Right ventricle myocardium inferior (tissue), 1 donor: ENCODE data around the gene PSMF1. TPM values are rescaled to one million over a fixed set of nuclear protein-coding genes. Genes with fewer than 3 reads are reported as not detected.

Experiments
- ATAC-seq: fragments of 200-7000 bp; cut with Tn5 transposase; one replicate; pipeline ENCODE4 v1.9.1; 2020; ENCODE audit warnings: mild to moderate bottlenecking, moderate library complexity
- DNase-seq: peaks from one replicate; pipeline ENCODE4 v3.0.0; 2021; ENCODE audit errors: missing footprints
- intact Hi-C: fragments of 100-400 bp; cut with DNase I; formaldehyde crosslinking; loops from one replicate; pipeline ENCODE4 v1.11.0; 2022
- long read RNA-seq: library from polyadenylated mRNA; unstranded; transcript quantifications from one replicate; pipeline ENCODE4 v2.0.0, GENCODE V29; 2021
- total RNA-seq: library from RNA; stranded (reverse); fragmentation: NEBNext Ultra II Directional; extraction: Animal tissue kit (Norgen Biotek cat#: 25700); gene quantifications from one replicate; pipeline ENCODE4 v1.2.1, GENCODE V29; 2021
- donor health status: DM: no; HTN: yes; CAD: no; lungs with severe emphysema.

The PSMF1 gene, protein sequence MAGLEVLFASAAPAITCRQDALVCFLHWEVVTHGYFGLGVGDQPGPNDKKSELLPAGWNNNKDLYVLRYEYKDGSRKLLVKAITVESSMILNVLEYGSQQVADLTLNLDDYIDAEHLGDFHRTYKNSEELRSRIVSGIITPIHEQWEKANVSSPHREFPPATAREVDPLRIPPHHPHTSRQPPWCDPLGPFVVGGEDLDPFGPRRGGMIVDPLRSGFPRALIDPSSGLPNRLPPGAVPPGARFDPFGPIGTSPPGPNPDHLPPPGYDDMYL
- 132 TPM for total RNA-seq
- long read RNA-seq, full-length matches to known transcripts, result 119 of 132 reads
- long read RNA-seq, partial matches to known transcripts, result 3 of 132 reads
- long read RNA-seq, other reads (novel, unspliced or antisense), result 10 of 132 reads

GRCh38 chr20:1118336-1119127 lies at the start of gene PSMF1:
TSS of gene PSMF1 (plus strand) at chr20:1118602. CDS start at chr20:1118774, 172 bp downstream.
- intact Hi-C loops, result loop anchor here (2.0 to 10.0 kb wide), 3 partner anchors 274 to 348 kb away; partner anchors contain the start of genes FKBP1A and NSFL1C

DNA sequence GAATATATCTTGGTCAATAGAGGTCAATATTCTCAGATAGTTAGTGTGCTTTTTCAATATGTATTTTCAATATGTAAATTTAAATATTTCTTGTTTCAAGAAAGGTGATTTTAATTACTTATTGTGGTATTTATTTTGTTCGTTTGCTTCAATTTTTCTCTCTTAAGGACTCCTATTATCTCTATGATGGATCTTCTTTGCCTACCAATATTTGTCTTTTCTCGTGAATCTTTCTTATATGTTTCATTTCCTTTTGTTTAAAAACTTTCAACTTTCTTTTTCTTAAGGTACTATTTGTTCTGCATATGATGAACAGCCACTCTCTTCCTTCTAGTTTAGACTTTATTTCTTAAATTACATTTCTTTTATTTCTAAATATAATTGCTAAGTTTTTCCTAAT lies 46.1 kb upstream of the PSMF1 start:
- ATAC-seq, result no peak
- no peak for DNase-seq
- intact Hi-C loops, result no loop called here

More at GRCh38 chr20:1118336-1119127, at the start of gene PSMF1:
- ATAC-seq (peak; percentile 98), DNase-seq (peak; percentile 98)

GRCh38 chr20:1075616-1076015 lies 42.8 kb upstream of the PSMF1 start:
- ATAC-seq (no peak), DNase-seq (no peak)
- intact Hi-C loops, result no loop called here

DNA sequence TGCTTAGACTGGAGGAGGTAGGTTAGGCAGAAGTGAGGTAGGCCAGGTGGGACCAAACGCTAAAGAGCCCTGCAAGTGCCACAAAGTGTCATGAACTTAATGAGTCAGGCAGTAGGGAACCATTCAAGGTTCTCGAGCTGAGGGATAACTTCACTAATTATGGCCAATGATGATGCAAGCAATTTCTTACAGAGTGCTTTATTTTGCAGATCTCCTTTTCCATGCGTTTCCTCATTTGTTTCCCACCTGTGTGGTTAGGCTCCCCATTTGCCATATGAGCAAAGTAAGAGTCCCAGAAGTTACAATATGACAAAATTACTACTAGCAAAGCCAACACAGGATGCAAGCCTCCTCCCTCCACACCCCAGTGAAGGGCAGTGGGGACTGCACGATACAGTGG lies 36.5 kb upstream of the PSMF1 start:
- intact Hi-C loops, result no loop called here

GRCh38 chr20:1083431-1084080 lies 34.8 kb upstream of the PSMF1 start:
- ATAC-seq (no peak), DNase-seq (no peak)
- intact Hi-C loops, result no loop called here

More for the DNA sequence above, 36.5 kb upstream of the PSMF1 start:
- no peak for ATAC-seq
- DNase-seq, result no peak

DNA sequence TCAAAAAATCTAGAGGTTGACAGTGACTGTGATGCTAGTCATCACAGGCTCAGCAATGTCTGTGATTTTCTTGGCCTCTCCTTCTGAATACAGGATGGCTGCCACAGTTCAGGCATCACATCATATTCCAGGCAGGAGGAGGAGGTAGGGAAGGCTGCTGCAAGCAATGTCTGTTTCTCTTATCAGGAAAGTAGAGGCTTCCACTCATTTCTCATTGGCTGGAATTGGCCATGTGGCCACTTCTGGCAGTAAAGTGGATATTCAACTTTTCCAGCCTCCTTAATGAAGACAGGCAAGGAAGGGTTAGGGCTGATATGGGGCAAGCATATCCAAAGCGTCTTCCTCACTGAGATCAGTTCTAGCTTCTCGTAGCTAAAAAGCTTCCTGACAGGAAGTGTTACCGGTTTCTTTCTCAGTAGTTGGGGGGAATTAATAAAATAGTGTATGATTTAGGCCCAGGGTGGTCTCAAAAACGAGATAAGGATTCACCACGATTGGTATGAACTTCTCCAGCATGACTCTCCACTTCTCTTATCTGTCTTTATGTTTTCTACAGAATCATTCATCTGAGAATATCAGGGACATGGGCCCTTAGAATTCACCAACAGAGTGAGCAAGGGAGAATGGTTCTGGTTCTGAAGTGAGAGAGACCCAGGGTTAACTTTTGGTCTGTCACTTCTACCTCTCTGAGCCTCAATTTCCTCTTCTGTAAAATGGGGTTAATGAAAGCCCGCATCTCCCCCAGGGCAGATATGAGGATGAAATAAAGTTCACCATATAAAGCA lies 32.7 kb upstream of the PSMF1 start:
- intact Hi-C loops, result no loop called here
- ATAC-seq, result no peak

DNA sequence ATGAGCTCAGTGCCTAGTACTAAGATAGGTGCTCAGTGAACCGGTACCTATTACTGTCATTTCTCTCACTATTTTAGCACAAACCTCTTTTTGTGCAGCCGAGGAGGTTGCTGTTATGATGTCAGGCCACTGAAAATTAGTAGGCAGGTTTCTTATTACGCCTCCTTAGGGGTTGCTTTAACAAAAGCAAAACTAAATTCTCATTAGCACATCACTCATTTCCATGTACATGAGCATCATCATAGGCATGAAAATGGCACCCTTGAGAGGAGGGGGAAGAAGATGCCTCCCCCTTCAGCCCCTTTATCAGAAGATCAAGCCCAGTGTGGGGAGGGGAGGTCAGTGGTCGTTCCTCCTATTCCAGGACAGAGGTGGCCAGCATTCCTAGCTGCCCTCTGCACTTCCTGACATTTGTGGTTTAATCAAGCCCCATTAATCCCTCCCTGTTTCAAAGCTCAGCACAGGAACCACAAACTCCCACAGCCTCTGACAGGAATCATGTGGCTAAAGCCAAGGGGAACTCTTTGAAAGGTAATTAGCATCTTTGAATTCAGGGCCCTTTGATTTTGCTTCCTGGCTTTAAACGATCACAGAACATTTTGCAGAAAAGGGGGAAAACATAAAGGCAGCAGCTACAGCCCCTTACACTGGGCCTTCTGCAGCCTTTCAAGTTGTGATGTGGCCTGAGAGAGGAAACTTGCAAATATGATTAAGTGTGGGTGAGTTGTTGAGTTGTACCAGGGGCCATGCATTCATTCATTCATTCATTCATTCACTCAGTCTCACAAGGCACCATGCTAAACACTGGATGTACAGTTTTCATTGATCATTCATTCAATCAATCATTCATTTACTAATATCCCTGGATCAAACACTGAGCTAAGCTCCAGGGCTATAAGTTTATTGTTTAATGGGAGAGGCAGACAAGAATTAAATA lies 31.9 kb upstream of the PSMF1 start:
- intact Hi-C loops, result no loop called here
- ATAC-seq (no peak), DNase-seq (no peak)

More for the DNA sequence above, 32.7 kb upstream of the PSMF1 start:
- no peak for DNase-seq

DNA sequence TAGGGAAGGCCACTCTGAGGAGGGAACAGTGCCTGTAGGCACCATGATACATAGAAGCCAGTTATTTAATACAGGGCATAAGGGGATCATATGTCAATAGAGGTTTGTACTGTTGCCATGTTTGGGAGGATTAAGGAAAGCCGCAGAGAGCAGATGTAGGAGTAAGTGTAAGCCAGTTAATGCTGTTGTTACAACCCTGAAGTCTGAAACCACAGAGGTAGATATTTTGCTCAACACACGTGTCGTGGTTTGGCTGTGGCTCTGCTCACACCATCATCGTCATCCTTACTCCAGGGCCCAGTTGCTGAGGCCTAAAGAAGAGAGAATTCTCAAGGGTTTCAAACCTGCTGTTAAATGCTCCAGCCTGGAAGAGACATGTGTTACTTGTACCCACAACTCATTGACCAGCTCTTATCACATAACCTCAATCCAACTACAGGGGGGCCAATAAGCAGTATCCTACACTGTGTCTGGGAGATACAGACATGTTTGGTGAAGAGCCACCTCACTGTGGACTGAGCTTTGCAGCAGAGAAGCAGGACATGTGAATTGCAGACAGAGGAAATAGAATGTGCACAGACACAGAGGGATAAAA lies 31.0 kb upstream of the PSMF1 start:
- intact Hi-C loops, result no loop called here
- DNase-seq, result no peak
- ATAC-seq, result no peak

DNA sequence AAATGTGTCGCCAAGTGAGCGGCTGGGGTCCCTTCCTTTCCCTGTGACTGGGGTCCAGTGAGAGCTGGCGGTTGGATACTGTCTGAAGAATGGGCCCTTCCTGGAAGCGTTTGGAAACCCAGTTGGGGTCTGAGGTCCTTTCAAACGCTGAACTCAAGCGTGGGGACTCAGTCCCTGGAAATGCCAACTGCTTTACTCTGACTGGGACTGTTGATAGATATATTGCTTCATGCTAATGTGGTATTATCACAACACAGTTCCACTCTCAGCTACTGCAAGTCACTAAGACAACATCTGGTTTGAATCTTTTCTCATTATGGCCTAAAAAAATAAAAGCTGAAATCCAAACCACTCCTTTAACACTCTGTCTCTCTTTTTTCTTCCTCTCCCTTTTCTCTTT lies 23.7 kb upstream of the PSMF1 start:
- DNase-seq (no peak), ATAC-seq (no peak)
- intact Hi-C loops, result no loop called here

DNA sequence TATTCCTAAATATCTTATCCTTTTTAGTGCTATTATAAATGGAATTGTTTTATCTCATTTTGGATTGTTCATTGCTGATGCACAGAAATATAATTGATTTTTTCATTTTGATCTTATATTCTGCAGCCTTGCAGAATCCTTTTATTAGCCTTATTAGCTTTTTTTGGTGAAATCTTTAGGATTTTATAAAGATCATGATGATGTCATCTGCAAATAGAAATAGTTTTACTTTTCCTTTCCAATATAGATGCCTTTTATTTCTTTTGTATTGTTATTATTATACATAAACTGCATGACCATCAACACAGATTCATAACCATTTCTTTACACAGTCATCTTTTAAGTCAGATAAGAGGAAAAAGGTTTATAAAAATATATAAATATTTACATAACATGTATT lies 16.9 kb upstream of the PSMF1 start:
- intact Hi-C loops, result no loop called here
- DNase-seq (no peak), ATAC-seq (no peak)

- intact Hi-C loops, result no loop called here
Observed at GRCh38 chr20:1102016-1102415, 16.4 kb upstream of the PSMF1 start.

DNA sequence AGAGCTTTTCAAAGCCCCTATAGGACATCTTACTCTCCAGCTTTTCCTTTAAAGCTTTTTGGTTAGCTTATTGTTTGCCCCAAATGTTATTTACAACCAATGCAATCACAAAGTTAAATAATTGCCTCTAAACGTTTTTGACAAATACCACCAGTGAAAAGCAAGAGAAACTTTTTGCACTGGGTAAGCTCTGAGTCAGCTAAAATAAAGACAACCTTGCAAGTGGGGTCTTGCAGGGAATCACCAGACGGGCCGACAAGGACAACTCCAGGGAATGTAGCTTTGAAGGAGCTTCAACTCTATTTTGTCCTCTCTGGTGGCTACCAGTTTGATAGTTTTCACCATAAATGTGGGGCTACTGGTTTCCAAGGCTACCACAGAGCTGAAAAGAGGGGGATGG lies 14.7 kb upstream of the PSMF1 start:
- ATAC-seq, result no peak
- no peak for DNase-seq
- intact Hi-C loops, result no loop called here

More at GRCh38 chr20:1102016-1102415, 16.4 kb upstream of the PSMF1 start:
- ATAC-seq (no peak), DNase-seq (no peak)

DNA sequence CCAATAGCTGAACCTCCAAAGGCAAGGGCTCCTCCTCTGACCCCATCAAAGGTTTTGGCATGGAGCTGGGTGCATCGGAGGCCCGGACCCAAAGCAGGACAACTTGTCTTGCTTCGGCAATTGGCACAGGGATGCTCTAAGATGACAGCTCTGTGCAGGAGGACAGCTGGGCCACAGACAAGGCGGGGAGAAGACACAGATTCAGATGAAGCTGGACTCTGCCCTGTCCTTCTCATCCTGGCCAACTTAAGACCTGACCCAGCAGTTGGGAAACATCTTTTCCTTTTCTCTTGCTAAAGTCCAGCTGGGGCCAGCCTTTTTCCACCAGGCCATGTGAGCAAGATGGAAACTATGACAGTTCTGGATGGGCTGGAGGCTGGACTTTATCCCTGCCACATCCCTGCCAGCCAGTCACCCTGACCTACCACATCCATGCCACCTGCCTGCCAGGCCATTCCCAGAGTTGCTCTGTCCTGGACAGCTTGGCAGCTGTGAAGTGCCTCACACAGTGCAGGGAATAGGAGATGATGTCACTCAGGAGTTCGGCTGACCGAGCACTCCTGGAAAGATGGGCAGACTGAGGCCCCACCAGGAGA lies 12.7 kb upstream of the PSMF1 start:
- no peak for ATAC-seq
- intact Hi-C loops, result no loop called here
- DNase-seq, result no peak

DNA sequence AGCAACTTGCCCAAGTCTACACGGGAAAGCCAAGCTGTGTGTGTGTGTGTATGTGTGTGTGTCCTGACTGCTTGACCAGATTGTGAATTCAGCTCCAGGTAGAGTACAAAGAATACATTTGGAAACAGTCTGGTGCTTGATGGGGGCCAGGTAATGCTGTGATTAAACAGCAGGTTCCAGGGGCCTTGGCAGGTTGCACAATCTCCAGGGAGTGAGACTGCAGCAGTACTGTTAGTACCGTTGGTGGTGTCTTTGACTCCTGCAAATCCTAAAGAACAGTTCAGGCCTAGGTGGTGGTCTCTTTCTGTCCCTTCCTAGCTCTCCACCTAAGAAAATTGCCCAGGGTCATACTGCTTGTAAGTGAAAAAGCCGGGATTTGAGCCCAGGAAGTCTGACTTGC lies 11.2 kb upstream of the PSMF1 start:
- ATAC-seq, result no peak
- intact Hi-C loops, result no loop called here
- no peak for DNase-seq

GRCh38 chr20:1108437-1108920 lies 9.9 kb upstream of the PSMF1 start:
- intact Hi-C loops, result no loop called here
- DNase-seq, result peak; percentile 72
- ATAC-seq, result peak; percentile 62

- intact Hi-C loops, result loop anchor here (10.0 kb wide), 1 partner anchor 268 kb away; no protein-coding TSS in a partner anchor
Observed at GRCh38 chr20:1112908-1113307, 5.5 kb upstream of the PSMF1 start.

DNA sequence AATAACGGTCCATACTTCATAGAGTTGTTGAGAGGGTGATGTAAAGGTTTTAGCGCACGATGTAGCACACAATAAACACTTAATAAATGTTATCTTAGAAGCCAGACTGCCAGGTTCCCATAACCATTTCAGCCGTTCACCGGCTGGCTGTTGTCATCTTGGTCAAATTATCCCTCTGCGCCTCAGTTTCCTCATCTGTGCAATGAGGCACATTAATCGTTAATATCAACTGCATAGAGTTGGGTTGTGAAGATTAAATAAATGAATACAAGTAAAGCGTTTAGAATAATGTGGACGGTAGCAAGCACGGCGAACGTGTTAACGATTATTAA lies 432 bp upstream of the PSMF1 start:
- intact Hi-C loops, result loop anchor here (2.0 to 10.0 kb wide), 3 partner anchors 273 to 349 kb away; partner anchors contain the start of genes FKBP1A and NSFL1C
- no peak for ATAC-seq
- DNase-seq, result no peak

More at GRCh38 chr20:1112908-1113307, 5.5 kb upstream of the PSMF1 start:
- no peak for DNase-seq
- no peak for ATAC-seq
